Mesendoderm (in vitro differentiated cells): ENCODE measurements around the gene CSNK2A1.

Experiments used
- DNase-seq: peaks from one replicate; pipeline ENCODE4 v3.0.0; 2013
- H2AK5ac ChIP-seq: 2 replicates; pipeline ENCODE4 v1.6.1; 2013; ENCODE audit warnings: low read length, inconsistent platforms
- H2BK120ac ChIP-seq: 2 replicates; pipeline ENCODE4 v1.6.1; 2013; ENCODE audit warnings: low read depth, mild to moderate bottlenecking, low read length, moderate library complexity, mixed read lengths
- H2BK15ac ChIP-seq: replicated peaks from 2 replicates; pipeline ENCODE4 v1.6.1; 2013; ENCODE audit warnings: low read depth, mild to moderate bottlenecking, moderate library complexity
- H2BK5ac ChIP-seq: 2 replicates; pipeline ENCODE4 v1.6.1; 2013; ENCODE audit warnings: low read length, inconsistent platforms
- H3K18ac ChIP-seq: 2 replicates; pipeline ENCODE4 v1.6.1; 2013; ENCODE audit warnings: mild to moderate bottlenecking, low read length, mixed read lengths
- H3K23ac ChIP-seq: one replicate; pipeline ENCODE4 v1.6.1; 2013; ENCODE audit warnings: low read length
- H3K27ac ChIP-seq: 2 replicates; pipeline ENCODE4 v1.5.1; 2013; ENCODE audit warnings: low read depth, mild to moderate bottlenecking, inconsistent platforms, low read length, moderate library complexity
- H3K27me3 ChIP-seq: 2 replicates; pipeline ENCODE4 v1.6.1; 2013; ENCODE audit warnings: low read length, control low read depth, mild to moderate bottlenecking, inconsistent platforms; ENCODE audit not compliant: insufficient read depth, poor library complexity
- H3K36me3 ChIP-seq: 2 replicates; pipeline ENCODE4 v1.6.1; 2013; ENCODE audit warnings: low read length, inconsistent platforms; ENCODE audit not compliant: control insufficient read depth, insufficient read depth
- H3K4ac ChIP-seq: one replicate; pipeline ENCODE4 v1.6.1; 2013; ENCODE audit warnings: low read depth, mild to moderate bottlenecking, low read length, moderate library complexity
- H3K4me1 ChIP-seq: 2 replicates; pipeline ENCODE4 v1.6.1; 2013; ENCODE audit warnings: low read depth, low read length, inconsistent platforms; ENCODE audit not compliant: control insufficient read depth
- H3K4me2 ChIP-seq: 2 replicates; pipeline ENCODE4 v1.6.1; 2013; ENCODE audit warnings: low read length
- H3K4me3 ChIP-seq: 2 replicates; pipeline ENCODE4 v1.5.1; 2013; ENCODE audit warnings: mild to moderate bottlenecking, low read length
- H3K56ac ChIP-seq: one replicate; pipeline ENCODE4 v1.6.1; 2013; ENCODE audit warnings: low read length
- H3K79me1 ChIP-seq: 2 replicates; pipeline ENCODE4 v1.6.1; 2013; ENCODE audit warnings: low read length, inconsistent platforms
- H3K79me2 ChIP-seq: 2 replicates; pipeline ENCODE4 v1.6.1; 2013; ENCODE audit warnings: mild to moderate bottlenecking, low read length; ENCODE audit not compliant: control insufficient read depth, insufficient read depth
- H3K9ac ChIP-seq: 2 replicates; pipeline ENCODE4 v1.6.1; 2013; ENCODE audit warnings: low read length, inconsistent platforms
- H4K5ac ChIP-seq: one replicate; pipeline ENCODE4 v1.6.1; 2013; ENCODE audit warnings: low read length
- H4K8ac ChIP-seq: one replicate; pipeline ENCODE4 v1.6.1; 2013; ENCODE audit warnings: low read depth, mild to moderate bottlenecking, control low read depth, low read length, moderate library complexity
- WGBS: extraction: QIAGEN DNeasy Blood & Tissue Kit; methylation state at CpG from one replicate; pipeline ENCODE4 v1.1.7; 2013; ENCODE audit warnings: low lambda C conversion rate, missing lambda C conversion rate; ENCODE audit not compliant: insufficient coverage; ENCODE audit errors: extremely low coverage; 5-methylcytosine and 5-hydroxymethylcytosine counted together

Gene CSNK2A1

DNA sequence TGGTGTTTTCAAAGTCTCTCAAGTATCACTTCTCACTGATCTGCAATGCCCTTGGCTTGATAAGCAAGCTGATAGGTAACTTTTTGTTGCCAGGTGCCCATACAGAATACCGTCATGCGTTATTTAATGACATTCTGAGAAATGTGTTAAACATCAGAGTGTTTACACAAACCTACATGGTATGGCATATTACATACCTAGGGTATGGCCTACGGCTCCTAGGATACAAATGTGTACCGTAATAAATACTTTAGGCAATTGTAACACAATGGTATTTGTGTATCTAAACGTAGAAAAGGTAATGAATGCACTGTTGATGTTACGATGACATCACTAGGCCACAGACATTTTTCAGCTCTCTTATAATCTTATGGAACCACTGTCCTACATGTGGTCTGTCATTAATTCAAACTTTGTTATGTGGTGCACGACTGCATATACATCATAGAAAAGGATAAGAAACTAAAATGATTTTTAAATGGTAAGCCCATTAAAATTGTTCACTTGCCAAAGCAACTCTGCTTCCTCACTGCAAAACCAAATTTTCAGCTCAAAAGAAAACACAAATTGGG is 35.7 kb downstream of the CSNK2A1 start:
- H3K4me1 ChIP-seq, result no peaks in the 10 kb centered on the region
- no peak overlapping the region for H3K4ac ChIP-seq
- H2BK120ac ChIP-seq, result no peak overlapping the region
- H3K27ac ChIP-seq, result no peak overlapping the region
- peaks cover 46% of the 10 kb centered on the region for H3K79me2 ChIP-seq
- H3K9ac ChIP-seq, result no peak overlapping the region
- no peak overlapping the region for H2BK15ac ChIP-seq
- H3K18ac ChIP-seq, result no peak overlapping the region
- no peak overlapping the region for H3K4me2 ChIP-seq
- no peak for DNase-seq
- no peak overlapping the region for H2AK5ac ChIP-seq
- no peak overlapping the region for H2BK5ac ChIP-seq
- no CpG with 5 or more reads among the region's 7 CpGs for WGBS
- H3K4me3 ChIP-seq, result no peak overlapping the region
- no peak overlapping the region for H4K5ac ChIP-seq
- no peak overlapping the region for H3K23ac ChIP-seq
- H3K79me1 ChIP-seq, result peaks cover 15% of the 10 kb centered on the region
- H3K27me3 ChIP-seq, result no peaks in the 10 kb centered on the region
- peaks cover 6% of the 10 kb centered on the region for H3K36me3 ChIP-seq
- H4K8ac ChIP-seq, result no peak overlapping the region
- no peak overlapping the region for H3K56ac ChIP-seq

DNA sequence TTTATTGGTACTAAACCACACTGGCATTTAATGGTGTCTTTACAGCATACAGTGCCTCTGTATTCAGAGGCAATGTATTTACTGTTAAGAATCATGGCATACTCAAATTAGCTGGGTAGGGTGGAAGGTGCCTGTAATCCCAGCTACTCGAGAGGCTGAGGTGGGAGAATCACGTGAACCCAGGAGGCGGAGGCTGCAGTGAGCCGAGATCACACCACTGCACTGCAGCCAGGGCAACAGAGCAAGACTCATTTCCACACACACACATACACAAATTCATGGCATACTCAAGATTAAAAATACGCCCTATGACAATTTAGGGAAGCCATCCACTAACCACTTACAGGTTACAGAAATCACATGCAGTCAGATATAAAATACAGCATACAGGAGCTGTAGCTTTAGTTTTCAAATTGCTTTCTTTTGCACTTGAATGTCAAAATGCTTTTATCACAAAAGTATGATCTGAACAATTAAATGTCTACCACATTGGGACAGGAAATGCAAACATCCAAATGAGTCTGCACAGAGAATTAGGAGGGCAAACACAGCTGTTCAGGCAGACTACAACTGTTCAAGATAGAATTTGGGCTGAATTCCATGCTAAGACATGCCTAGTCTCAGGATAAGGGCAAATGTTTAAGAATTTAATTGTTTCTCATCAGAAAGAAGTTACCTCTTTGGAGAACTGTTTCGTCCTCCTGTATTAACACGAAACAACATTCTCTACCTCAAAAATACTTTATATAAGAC is 36.4 kb downstream of the CSNK2A1 start:
- Histone ChIP-seq H2BK120ac (no peak overlapping the region), H3K56ac (no peak overlapping the region), H3K18ac (no peak overlapping the region), H3K4me3 (no peak overlapping the region), H3K27me3 (no peaks in the 10 kb centered on the region), H2AK5ac (no peak overlapping the region), H4K8ac (no peak overlapping the region), H3K4ac (no peak overlapping the region), H3K27ac (no peak overlapping the region), H2BK15ac (no peak overlapping the region), H3K23ac (no peak overlapping the region), H3K36me3 (peaks cover 7% of the 10 kb centered on the region), H3K9ac (no peak overlapping the region), H2BK5ac (no peak overlapping the region), H4K5ac (no peak overlapping the region), H3K79me2 (peaks cover 41% of the 10 kb centered on the region), H3K79me1 (peaks cover 13% of the 10 kb centered on the region), H3K4me2 (no peak overlapping the region), H3K4me1 (no peaks in the 10 kb centered on the region)
- 100% methylated on average over 2 of the region's 7 CpGs for WGBS
- no peak for DNase-seq

DNA sequence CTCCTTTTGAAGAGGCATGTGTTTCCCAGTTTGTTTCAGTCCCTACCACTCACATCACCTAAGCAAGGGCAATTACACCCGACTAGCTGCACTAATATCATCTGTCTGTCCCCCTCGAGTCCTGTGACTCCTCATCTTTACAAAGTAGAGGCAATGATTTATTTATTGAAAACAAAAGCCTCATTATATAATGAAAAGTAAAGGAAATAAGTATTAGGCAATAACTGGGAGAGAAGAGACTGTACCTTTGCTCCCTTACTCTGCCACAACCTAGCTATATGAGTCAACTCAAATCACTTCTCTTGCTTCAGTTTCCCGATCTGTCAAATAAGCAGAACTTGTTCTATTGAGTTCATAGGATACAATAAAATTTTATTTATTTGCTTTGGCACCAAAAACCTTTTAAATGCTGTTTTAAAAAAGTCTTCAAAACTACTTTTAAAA is 38.9 kb downstream of the CSNK2A1 start:
- H3K79me2 ChIP-seq, result peaks cover 21% of the 10 kb centered on the region
- H2BK120ac ChIP-seq, result no peak overlapping the region
- no peaks in the 10 kb centered on the region for H3K27me3 ChIP-seq
- no peaks in the 10 kb centered on the region for H3K4me1 ChIP-seq
- H3K9ac ChIP-seq, result no peak overlapping the region
- no peak overlapping the region for H2BK5ac ChIP-seq
- WGBS, result no CpG with 5 or more reads among the region's 3 CpGs
- H2BK15ac ChIP-seq, result no peak overlapping the region
- peaks cover 13% of the 10 kb centered on the region for H3K79me1 ChIP-seq
- peaks cover 7% of the 10 kb centered on the region for H3K36me3 ChIP-seq
- H3K56ac ChIP-seq, result no peak overlapping the region
- no peak for DNase-seq
- H3K18ac ChIP-seq, result no peak overlapping the region
- H3K23ac ChIP-seq, result no peak overlapping the region
- H4K8ac ChIP-seq, result no peak overlapping the region
- no peak overlapping the region for H3K4me3 ChIP-seq
- H3K4ac ChIP-seq, result no peak overlapping the region
- H3K4me2 ChIP-seq, result no peak overlapping the region
- H4K5ac ChIP-seq, result no peak overlapping the region
- no peak overlapping the region for H2AK5ac ChIP-seq
- H3K27ac ChIP-seq, result no peak overlapping the region

DNA sequence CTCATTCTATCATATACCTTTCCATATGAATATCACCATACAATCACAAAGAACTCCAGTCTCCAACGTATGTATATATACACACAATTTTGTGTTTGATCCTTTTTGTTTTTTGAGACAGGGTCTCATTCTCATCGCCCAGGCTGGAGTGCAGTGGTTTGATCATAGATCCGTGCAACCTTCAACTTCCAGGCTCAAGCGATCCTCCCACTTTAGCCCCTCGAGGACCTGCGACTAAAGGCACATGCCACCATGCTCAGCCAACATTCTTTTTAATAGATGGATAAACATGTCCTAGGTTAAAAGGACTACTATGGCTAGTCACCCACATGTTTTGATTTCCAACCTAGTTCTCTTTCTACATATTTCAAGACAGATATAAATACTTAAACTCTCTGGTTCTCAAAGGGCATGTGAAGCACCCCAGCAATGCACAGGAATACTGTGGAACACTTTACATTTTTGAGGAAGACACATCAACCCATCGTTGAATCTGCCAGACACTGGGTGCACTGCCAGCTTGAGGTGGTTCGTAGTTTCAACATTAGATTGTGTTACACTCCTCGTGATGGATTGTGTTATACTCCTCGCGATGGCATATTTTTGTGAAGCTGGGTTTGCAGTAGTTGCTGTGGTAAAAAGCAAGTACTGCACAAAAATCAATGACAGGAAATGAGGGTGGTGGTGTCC is 40.4 kb downstream of the CSNK2A1 start:
- Histone ChIP-seq H3K79me1 (peaks cover 11% of the 10 kb centered on the region), H3K23ac (no peak overlapping the region), H2BK5ac (no peak overlapping the region), H4K5ac (no peak overlapping the region), H3K9ac (no peak overlapping the region), H3K4me3 (no peak overlapping the region), H3K27ac (no peak overlapping the region), H2BK15ac (no peak overlapping the region), H3K4me1 (no peaks in the 10 kb centered on the region), H3K4ac (no peak overlapping the region), H3K27me3 (no peaks in the 10 kb centered on the region), H3K18ac (no peak overlapping the region), H2AK5ac (no peak overlapping the region), H3K4me2 (no peak overlapping the region), H3K79me2 (peaks cover 12% of the 10 kb centered on the region), H4K8ac (no peak overlapping the region), H3K36me3 (peaks cover 7% of the 10 kb centered on the region), H2BK120ac (no peak overlapping the region), H3K56ac (no peak overlapping the region)
- WGBS, result 100% methylated on average over 1 of the region's 11 CpGs
- DNase-seq, result no peak

DNA sequence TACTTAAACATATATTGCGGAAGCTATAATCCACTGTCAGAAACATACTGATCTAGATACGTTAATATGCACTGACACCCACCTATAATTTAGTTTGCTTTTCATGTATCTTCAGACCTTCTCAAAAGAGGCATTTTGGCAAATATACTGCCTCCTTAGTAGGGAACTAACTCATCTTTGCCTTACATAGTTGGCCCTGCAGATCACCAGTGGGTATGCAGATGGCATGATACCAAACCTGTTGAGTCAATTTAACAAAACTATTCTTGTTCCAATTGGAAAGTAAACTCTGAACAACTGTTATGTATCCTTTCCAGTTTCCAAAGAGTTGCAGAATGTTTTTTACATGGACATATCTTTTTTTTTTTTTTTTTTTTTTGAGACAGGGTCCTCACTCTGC is 45.6 kb downstream of the CSNK2A1 start:
- H3K4me2 ChIP-seq, result no peak overlapping the region
- no peak overlapping the region for H3K4me3 ChIP-seq
- H4K8ac ChIP-seq, result no peak overlapping the region
- H2BK5ac ChIP-seq, result no peak overlapping the region
- H3K4ac ChIP-seq, result no peak overlapping the region
- no peak overlapping the region for H2BK15ac ChIP-seq
- H3K23ac ChIP-seq, result no peak overlapping the region
- H3K56ac ChIP-seq, result no peak overlapping the region
- H3K4me1 ChIP-seq, result no peaks in the 10 kb centered on the region
- WGBS, result no CpG with 5 or more reads among the region's 2 CpGs
- no peak for DNase-seq
- no peak overlapping the region for H3K27ac ChIP-seq
- no peak overlapping the region for H2AK5ac ChIP-seq
- no peak overlapping the region for H3K9ac ChIP-seq
- H3K18ac ChIP-seq, result no peak overlapping the region
- H2BK120ac ChIP-seq, result no peak overlapping the region
- H3K36me3 ChIP-seq, result peaks cover 7% of the 10 kb centered on the region
- no peaks in the 10 kb centered on the region for H3K79me2 ChIP-seq
- H3K79me1 ChIP-seq, result peaks cover under 1% of the 10 kb centered on the region
- H4K5ac ChIP-seq, result no peak overlapping the region
- no peaks in the 10 kb centered on the region for H3K27me3 ChIP-seq
